GM12878 (cell line): ENCODE measurements around the gene RSPO3. TPM values are rescaled to one million over a fixed set of nuclear protein-coding genes. Genes with fewer than 3 reads are reported as not detected.

ENCODE experiments used
- ATAC-seq: fragments of 200-7000 bp; cut with Tn5 transposase; 3 replicates; pipeline ENCODE4 v1.9.1; 2020; ENCODE audit warnings: mild to moderate bottlenecking, moderate library complexity
- BruUV-seq: library from RNA; stranded (reverse); fragments of 400-500 nt; replicated peaks from 2 replicates; lab custom pipeline; 2021; lab: Mats Ljungman, UMichigan
- CTCF ChIA-PET: fragments of 300-600 bp; sonication (Branson Sonifier 250); formaldehyde crosslinking; extraction: SDS; loops from one replicate; lab custom pipeline; 2021; ENCODE audit warnings: inconsistent platforms; lab: Yijun Ruan, JAX
- POLR2A ChIA-PET: fragments of 350-600 bp; formaldehyde crosslinking; extraction: SDS; loops from one replicate; lab custom pipeline; 2021; ENCODE audit warnings: inconsistent platforms; lab: Charles Lee
- RAD21 ChIA-PET: fragments of 300-600 bp; sonication (Branson Sonifier 250); formaldehyde crosslinking; loops from one replicate; lab custom pipeline; 2023; ENCODE audit warnings: antibody characterized with exemption; ENCODE audit not compliant: unreplicated experiment; lab: Charles Lee
- SMC1A ChIA-PET: fragments of 300-600 bp; sonication (Branson Sonifier 250); formaldehyde crosslinking; loops from one replicate; lab custom pipeline; 2023; ENCODE audit not compliant: unreplicated experiment, uncharacterized antibody; lab: Charles Lee
- DNase-seq: peaks from one replicate; pipeline ENCODE4 v3.0.0-alpha.2; 2011; ENCODE audit warnings: low read depth, low spot score
- FAIRE-seq: peaks from 3 replicates; lab custom pipeline; 2011; peaks lifted over from hg19 to GRCh38; lab: Jason Lieb, UNC
- H2AFZ ChIP-seq: 2 replicates; pipeline ENCODE4 v1.6.0; 2011; ENCODE audit warnings: low read depth, low read length, control low read depth; ENCODE audit not compliant: control insufficient read depth
- H3K27ac ChIP-seq: 2 replicates; pipeline ENCODE4 v1.5.1; 2011; ENCODE audit warnings: control low read depth; ENCODE audit not compliant: control insufficient read depth, insufficient read depth
- H3K27me3 ChIP-seq, 2 experiments: replicated peaks in 1 of 2; 2 replicates each; pipeline versions ENCODE4 v1.6.0 to v1.6.1; 2011; ENCODE audit warnings: low read length in 1 of 2; ENCODE audit not compliant: control insufficient read depth in 2 of 2, insufficient read depth in 2 of 2
- H3K36me3 ChIP-seq, 2 experiments: 2 replicates each; pipeline ENCODE4 v1.5.1; 2011; ENCODE audit warnings: low read length in 1 of 2; ENCODE audit not compliant: control insufficient read depth in 2 of 2, insufficient read depth in 2 of 2
- H3K4me1 ChIP-seq: 2 replicates; pipeline ENCODE4 v1.6.1; 2011; ENCODE audit warnings: mild to moderate bottlenecking, low read length, moderate library complexity, mixed read lengths; ENCODE audit not compliant: control insufficient read depth, insufficient read depth
- H3K4me2 ChIP-seq: 2 replicates; pipeline ENCODE4 v1.6.0; 2011; ENCODE audit warnings: control low read depth; ENCODE audit not compliant: control insufficient read depth, insufficient read depth
- H3K4me3 ChIP-seq: fragments of 200-600 bp; sonication (generic); 2 replicates; pipeline ENCODE4 v1.5.1; 2016
- H3K79me2 ChIP-seq: 2 replicates; pipeline ENCODE4 v1.6.0; 2011; ENCODE audit warnings: low read length; ENCODE audit not compliant: control insufficient read depth, insufficient read depth
- H3K9ac ChIP-seq: 2 replicates; pipeline ENCODE4 v1.8.0; 2011; ENCODE audit warnings: low read length, control low read depth, mixed read lengths; ENCODE audit not compliant: control insufficient read depth, insufficient read depth
- H3K9me3 ChIP-seq: replicated peaks from 3 replicates; pipeline ENCODE4 v1.5.1; 2011; ENCODE audit warnings: mild to moderate bottlenecking, low read length; ENCODE audit not compliant: control insufficient read depth, insufficient read depth
- H4K20me1 ChIP-seq: 2 replicates; pipeline ENCODE4 v1.6.0; 2011; ENCODE audit not compliant: control insufficient read depth, insufficient read depth
- ASH2L ChIP-seq: fragments of 300-600, 200-600 bp; sonication (generic); IDR thresholded peaks from 2 replicates; pipeline ENCODE4 v1.6.1; 2017; ENCODE audit warnings: low read depth, mild to moderate bottlenecking, borderline replicate concordance
- BACH1 ChIP-seq: fragments of 450-650 bp; IDR thresholded peaks from 2 replicates; pipeline ENCODE4 v1.6.1; 2017; ENCODE audit warnings: mild to moderate bottlenecking, borderline replicate concordance
- BCL11A ChIP-seq: IDR thresholded peaks from 2 replicates; pipeline ENCODE4 v1.6.1; 2011; ENCODE audit warnings: low read depth, low read length
- BRCA1 ChIP-seq: IDR thresholded peaks from 2 replicates; pipeline ENCODE4 v1.6.1; 2011; ENCODE audit warnings: low read depth, low read length, improper control_type of control experiment
- CBX3 ChIP-seq: fragments of 200-600 bp; sonication (generic); IDR thresholded peaks from 2 replicates; pipeline ENCODE4 v1.6.1; 2016; ENCODE audit warnings: low read depth, borderline replicate concordance
- CEBPB ChIP-seq, 2 experiments: fragments of 150-350 bp in 1 of 2; IDR thresholded peaks; 2 replicates each; pipeline ENCODE4 v1.6.1; 2012 to 2014; ENCODE audit warnings: low read depth in 2 of 2, low read length in 2 of 2, borderline replicate concordance in 1 of 2, inconsistent platforms in 1 of 2
- CUX1 ChIP-seq: IDR thresholded peaks from 2 replicates; pipeline ENCODE4 v1.6.1; 2012; ENCODE audit warnings: improper control_type of control experiment, low read depth, low read length; ENCODE audit not compliant: insufficient replicate concordance
- HDAC2 ChIP-seq: fragments of 200-600 bp; sonication (generic); IDR thresholded peaks from 2 replicates; pipeline ENCODE4 v1.6.1; 2017
- PML ChIP-seq: IDR thresholded peaks from 2 replicates; pipeline ENCODE4 v1.6.1; 2012; ENCODE audit warnings: low read length, inconsistent platforms
- YY1 ChIP-seq: IDR thresholded peaks from 2 replicates; pipeline ENCODE4 v1.6.1; 2011; ENCODE audit warnings: low read depth, mild to moderate bottlenecking, low read length
- WGBS: methylation state at CpG from one replicate; pipeline ENCODE4 v1.1.6; 2016; ENCODE audit warnings: low lambda C conversion rate; ENCODE audit not compliant: insufficient replicate concordance, insufficient coverage; ENCODE audit errors: missing lambda C conversion rate; 5-methylcytosine and 5-hydroxymethylcytosine counted together
- in situ Hi-C: fragments of 300-500 bp; cut with MboI; formaldehyde crosslinking; loops from 9 replicates; pipeline ENCODE4 v1.14.3; 2018; ENCODE audit warnings: mixed read lengths
- intact Hi-C: fragments of 100-400 bp; cut with micrococcal nuclease; formaldehyde crosslinking; loops from one replicate; pipeline ENCODE4 v1.14.2; 2022; ENCODE audit not compliant: unreplicated experiment
- polyA plus RNA-seq, 11 experiments: library from polyadenylated mRNA; depleted of rRNA in 4 of 11; unstranded in 6 of 11; stranded (reverse) in 5 of 11; fragments of >200 nt; fragmentation: Nextera tagmentation in 4 of 11; fragmentation: Illumina TruSeq in 1 of 11; extraction: Ambion mirVana in 4 of 11; extraction: Trizol in 1 of 11; gene quantifications; 1 replicate in 1 of 11; 2 replicates in 10 of 11; pipeline versions ENCODE4 v1.2.1 to v1.2.3, GENCODE V29; 2011 to 2016; ENCODE audit warnings: inconsistent platforms in 2 of 11, missing spikeins in 2 of 11, low read depth in 1 of 11
- total RNA-seq, 4 experiments: library from RNA; depleted of rRNA in 3 of 4; stranded (reverse); fragments of >200 nt in 3 of 4; fragmentation: Illumina TruSeq in 1 of 4; extraction: Trizol in 1 of 4; gene quantifications; 2 replicates each; pipeline versions ENCODE4 v1.2.1 to v1.2.3, GENCODE V29; 2013 to 2021

Gene RSPO3
- total and polyA plus RNA-seq, 10 of the 15 experiments (the other 5 are each of a cell fraction or from before 2014, with no cell fraction given): 0.16 TPM; not detected in 9

DNA sequence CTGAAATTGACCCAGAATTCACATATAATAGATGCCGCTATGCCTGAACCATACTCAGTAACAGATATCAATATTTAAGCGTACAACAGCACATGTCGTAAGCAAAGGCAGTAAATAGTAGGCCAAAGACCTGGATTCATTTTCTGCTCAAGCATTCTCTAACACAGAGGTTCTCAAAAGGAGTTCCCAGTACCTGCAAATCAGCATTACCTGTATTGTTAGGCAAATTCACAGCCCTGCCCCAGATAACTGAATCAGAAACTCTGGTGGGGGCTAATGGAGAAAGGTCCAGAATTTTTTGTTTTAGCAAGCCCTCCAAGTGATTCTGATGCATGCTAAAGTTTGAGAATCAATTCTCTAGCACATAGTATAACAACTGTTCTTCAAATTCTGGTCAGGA, 36.0 kb downstream of the RSPO3 start:
- Histone ChIP-seq H3K27ac (no peak overlapping the region), H3K4me1 (no peaks in the 10 kb centered on the region), H3K36me3 (no peaks in the 10 kb centered on the region), H3K4me2 (no peak overlapping the region), H3K9ac (no peak overlapping the region), H3K79me2 (no peaks in the 10 kb centered on the region), H3K4me3 (no peak overlapping the region), H4K20me1 (no peaks in the 10 kb centered on the region), H3K27me3 (no peaks in the 10 kb centered on the region; a peak in 1 of 4 replicates), H2AFZ (no peak overlapping the region), H3K9me3 (no peaks in the 10 kb centered on the region)
- POLR2A ChIA-PET: no interaction called here
- WGBS: 46% methylated on average over 3 of the region's 3 CpGs
- RAD21 ChIA-PET: no interaction called here
- CTCF ChIA-PET: no interaction called here
- SMC1A ChIA-PET: interaction anchor here (0.8 kb wide), 1 partner anchor 13 kb away, joined by 3 read pairs; no protein-coding TSS in a partner anchor
- no TSS peak for BruUV-seq
- ATAC-seq (no peak), FAIRE-seq (no peak), DNase-seq (no peak)
- in situ Hi-C loops: no loop called here
- intact Hi-C loops: no loop called here
- TF ChIP-seq PML: no peak
- no peak for TF ChIP-seq ASH2L
- no peak for TF ChIP-seq CEBPB (IDR thresholded peaks at IDR 0.05; ENCODE audit: borderline replicate concordance in 1 of 2, low read depth in 2 of 2, low read length in 2 of 2)
- TF ChIP-seq BCL11A: no peak
- TF ChIP-seq CUX1: no peak
- no peak for TF ChIP-seq HDAC2
- TF ChIP-seq BRCA1: no peak
- no peak for TF ChIP-seq BACH1
- no peak for TF ChIP-seq YY1
- no peak for TF ChIP-seq CBX3
